AML-193 (cell line): ENCODE results near the gene NONO.
"Not testable (repeated sequence)": the region's sequence is repeated elsewhere in the genome, so short reads cannot be mapped to it uniquely, and the experiment has no call there.

Experiments used
- DNase-seq, 2 experiments: peaks; one replicate each; lab custom pipeline; 2025; lab: John Stamatoyannopoulos, UW

Gene NONO

DNA sequence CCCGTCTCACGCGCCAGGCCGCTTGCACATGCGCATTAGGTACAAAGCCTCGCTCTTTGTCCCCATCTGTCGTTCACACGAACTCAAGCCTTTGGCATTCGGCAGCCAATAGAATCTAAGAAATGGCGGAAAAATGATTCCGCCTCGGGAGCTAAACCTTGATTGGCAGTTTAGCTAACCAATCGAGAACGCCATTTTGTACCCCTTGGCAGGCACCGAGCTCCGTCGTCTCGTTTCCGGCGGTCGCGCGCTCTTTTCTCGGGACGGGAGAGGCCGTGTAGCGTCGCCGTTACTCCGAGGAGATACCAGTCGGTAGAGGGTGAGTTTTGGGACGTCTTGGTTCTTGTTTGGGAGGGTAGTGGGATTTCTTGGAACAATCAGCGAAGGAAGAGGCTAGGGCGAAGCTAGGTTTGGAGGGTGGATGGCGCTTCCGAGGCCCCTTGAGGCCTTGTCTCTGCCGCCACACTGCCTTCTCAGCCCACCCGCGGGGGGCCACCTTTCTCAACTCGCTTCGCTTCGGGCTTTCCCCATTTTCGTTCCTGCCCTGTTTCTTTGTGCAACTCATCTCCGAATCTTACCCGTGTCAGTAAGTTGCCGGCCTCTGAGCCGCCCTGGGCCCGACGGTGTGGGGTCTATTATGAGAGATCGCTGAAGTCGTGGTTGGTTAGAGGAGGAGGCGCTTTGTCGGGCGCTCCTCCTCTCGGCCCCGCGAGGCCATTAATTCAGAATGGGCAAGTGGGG lies at the start of gene NONO:
Gene NONO (plus strand): TSS at position 233 of the 741 bp plus-strand sequence. CDS start 7,003 bp downstream, outside the sequence.
- peak; percentile 85 for DNase-seq

DNA sequence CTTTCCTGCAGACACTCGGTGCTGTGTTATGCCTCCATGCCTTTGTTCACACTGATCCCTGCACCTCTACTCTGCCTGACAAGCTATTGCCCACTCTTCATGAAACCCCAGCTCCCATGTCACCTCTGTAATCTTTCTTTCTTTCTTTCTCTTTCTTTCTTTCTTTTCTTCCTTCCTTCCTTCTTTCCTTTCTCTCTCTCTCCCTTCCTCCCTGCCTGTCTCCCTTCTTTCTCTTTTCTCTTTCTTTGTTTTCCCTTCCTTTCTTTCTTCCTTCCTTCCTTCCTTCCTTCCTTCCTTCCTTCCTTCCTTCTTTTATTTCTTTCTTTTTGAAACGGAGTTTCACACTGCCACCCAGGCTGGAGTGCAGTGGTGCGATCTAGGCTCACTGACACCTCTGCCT lies 48.0 kb upstream of the NONO start:
- no peak for DNase-seq

GRCh38 chrX:71236836-71237235 lies 46.6 kb upstream of the NONO start:
- no peak for DNase-seq

- DNase-seq, result no peak
Measured at GRCh38 chrX:71239781-71240180, 43.7 kb upstream of the NONO start.

DNA sequence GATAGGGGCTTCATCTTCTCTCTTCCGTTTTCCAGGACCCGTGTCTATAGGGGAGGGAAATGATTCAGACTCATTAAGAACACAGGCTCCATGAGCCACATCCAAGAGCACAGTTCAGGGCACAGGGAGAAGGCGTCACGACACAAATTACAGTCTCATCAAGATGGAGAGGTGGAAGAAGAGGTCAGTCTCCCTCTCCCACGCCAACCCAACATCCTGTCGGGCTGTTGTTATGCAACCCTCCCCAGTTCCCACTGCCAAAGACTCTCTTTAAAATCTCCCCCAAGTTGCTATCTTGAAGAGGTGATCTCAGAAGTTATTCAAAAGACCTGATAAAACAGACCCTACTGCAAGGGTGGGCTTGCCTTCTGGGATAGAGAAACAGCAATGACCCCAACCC lies 42.1 kb upstream of the NONO start:
- no peak for DNase-seq

DNA sequence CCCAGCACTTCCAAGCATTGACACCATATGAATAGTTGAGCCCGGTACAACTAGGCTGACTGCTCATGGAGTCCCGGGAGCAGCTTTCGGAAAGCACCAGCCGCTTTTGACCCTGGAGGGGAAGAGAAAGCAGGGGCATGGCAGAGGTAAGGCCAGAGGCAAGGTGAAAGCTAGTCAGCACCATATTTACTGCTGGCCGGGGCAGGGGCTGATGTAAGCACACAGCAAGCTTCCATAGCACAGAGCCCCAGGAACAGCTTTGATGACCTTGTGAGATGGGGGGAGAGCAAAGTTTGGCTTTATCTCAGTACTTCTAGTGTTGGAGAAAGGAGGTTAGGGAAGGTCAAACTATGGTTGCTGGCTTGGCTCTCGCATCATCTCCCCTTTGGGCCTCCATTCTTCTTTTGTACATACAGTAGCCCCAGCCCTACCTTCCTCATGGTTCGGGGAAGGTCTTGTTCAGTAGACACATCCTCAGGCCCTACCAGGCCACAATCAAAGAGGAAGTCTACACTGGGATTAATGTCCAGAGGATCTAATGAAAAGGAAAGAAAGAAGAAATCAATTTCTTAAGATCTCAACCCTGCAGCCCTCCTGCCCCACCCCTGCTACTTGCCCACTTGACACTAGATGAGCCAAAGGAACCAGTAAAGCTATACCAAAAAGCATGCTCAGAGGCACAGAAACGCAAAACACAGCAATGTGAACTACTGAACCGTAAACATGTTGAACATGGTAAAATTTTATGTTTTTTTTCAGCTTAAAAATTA lies 38.9 kb upstream of the NONO start:
- no peak for DNase-seq

GRCh38 chrX:71245159-71245558 lies 38.3 kb upstream of the NONO start:
- DNase-seq, result no peak

DNA sequence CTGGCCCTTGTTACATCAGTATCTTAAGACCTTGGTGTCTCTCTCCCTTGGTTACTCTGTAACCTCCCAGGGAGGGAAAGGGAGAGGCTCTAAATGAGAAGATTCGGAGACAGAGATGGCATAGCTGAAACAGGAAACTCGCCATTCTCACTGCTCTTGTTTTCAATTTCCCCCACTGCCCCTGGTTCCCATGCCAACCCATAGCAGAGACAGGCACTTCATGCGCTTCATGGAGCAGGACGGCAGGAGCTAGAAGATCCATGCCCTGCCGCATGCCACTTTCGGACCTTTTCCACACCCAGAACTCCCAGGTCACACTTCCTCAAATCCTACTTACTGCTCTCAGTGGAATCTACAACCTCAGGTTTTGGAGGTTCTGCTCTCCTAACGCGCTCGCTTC lies 32.6 kb upstream of the NONO start:
- DNase-seq, result no peak

GRCh38 chrX:71251466-71251973 lies 31.9 kb upstream of the NONO start:
- no peak for DNase-seq

DNA sequence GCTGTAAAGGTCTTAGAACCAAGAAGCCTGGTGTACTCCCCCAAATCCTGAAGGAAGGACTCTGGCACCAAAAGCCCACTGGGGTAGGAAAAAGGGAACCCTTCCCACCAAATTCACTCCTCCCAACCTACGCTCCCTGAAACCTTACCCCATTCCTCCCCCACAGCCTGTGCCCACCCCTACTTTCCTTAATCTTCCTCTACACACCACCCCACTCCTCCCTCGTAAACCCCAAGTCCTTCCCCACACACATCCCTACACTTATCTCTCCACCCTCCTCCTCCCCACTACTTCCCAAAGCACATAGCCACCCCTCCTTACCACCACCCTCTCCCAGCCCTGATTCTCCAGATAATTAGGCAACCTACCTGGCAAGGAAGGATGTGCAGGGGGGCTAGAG lies 31.2 kb upstream of the NONO start:
- DNase-seq, result no peak

DNA sequence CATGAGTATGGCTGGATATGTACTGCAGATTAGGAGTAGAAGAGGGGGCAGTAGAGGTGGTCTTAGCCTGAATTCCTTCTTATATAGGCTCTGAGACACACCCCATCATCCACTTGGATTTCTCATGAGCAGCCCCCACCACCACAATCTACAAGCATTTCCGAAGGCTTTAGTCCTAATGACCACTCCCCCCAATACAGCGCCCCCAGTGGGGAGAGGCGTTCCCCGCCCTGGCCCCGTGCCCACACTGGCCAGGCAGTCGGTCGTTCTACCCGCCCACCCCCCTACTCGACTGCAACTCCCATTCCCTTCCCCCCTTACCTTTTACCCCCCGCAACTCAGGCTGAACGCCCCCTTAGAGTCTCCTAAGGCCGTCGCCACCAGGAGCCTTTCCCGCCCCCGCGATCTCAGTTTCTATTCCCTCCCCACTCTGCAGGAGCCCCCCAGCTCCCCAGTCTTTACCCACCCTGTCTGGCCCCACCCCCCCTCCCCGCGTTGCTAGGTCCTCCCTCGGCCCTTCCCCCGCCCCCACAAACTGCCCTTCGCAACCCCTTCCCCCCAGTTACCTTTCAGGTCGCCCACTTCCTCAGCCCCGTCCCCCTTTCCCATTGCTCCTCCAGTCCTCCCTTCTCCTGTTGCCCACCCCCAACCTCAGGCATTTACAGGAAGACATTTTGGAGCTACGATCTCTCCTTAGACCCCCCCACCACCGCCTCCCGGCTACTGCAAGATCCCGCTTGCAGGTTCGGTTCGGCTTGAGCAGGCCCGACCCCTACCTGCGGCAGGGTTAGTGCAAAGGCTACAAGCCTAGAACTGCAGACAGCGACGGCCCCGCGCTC lies 30.0 kb upstream of the NONO start:
- peak in 1 of 2 experiments; percentile 25 for DNase-seq

DNA sequence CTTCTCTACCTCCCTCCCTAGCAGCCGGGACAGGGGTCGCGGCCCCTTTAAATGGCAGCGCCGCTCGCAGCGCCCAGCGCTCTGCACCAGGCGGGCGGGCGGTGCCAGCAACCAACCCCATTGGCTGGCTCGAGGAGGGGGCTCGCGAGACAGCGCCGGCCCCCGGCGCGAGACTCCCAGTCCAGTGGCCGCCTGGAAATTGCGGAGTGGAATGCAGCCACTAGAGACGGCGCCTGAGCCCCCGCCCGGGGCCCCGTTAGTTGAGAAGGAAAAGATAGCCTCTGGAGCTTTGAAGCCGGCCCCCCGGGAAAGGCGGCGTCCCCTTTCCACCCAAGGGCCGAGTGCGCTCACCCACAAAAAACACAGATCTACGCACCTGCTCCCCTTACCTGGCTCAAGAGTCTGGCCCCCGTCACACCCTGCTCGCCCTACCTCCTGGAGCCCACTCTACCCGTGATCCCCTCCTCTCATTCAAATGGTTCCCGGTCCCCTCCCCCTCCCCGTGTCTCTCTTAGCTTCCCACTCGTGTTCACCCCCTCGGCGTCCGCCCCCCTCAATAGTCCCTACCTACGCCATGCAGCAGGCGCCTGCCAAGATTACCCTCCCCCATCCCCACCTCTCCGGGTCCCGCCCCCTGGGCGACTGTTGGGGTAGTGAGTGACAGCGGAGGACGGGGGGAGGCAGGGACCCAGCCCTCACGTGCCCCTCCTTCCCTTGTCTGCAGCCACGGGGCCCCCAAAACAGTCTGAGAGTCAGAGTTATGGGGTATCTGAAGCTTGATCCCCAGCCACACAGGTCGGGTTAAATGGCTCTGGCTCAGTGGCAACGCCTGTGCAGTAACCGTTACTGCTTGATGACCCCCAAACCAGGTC lies 29.1 kb upstream of the NONO start, which contains the start of gene ZMYM3:
Gene ZMYM3 (minus strand): TSS at position 49 of the 872 bp plus-strand sequence. CDS start 885 bp downstream, outside the sequence.
- peak; percentile 56 to 67 for DNase-seq

DNA sequence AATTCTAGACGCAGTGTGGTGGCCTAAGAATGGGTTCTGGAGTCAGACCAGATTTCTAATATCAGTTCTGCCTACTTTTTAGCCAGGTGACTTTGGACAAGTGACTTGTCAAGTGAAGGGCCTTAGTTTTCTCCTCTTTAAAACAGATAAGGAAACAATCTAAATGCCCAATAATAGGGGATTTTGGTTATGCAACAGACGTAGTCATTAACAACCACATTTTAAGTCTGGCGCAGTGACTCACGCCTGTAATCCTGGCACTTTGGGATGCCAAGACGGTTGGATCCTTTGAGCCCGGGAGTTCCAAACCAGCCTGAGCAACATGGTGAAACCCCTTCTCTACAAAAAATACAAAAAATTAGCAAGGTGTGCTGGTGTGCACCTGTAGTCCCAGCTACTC lies 27.4 kb upstream of the NONO start:
- DNase-seq, result no peak

GRCh38 chrX:71256856-71257255 lies 26.6 kb upstream of the NONO start:
- DNase-seq, result no peak

- not testable (repeated sequence) for DNase-seq
Measured at GRCh38 chrX:71268624-71269023, 14.8 kb upstream of the NONO start.

DNA sequence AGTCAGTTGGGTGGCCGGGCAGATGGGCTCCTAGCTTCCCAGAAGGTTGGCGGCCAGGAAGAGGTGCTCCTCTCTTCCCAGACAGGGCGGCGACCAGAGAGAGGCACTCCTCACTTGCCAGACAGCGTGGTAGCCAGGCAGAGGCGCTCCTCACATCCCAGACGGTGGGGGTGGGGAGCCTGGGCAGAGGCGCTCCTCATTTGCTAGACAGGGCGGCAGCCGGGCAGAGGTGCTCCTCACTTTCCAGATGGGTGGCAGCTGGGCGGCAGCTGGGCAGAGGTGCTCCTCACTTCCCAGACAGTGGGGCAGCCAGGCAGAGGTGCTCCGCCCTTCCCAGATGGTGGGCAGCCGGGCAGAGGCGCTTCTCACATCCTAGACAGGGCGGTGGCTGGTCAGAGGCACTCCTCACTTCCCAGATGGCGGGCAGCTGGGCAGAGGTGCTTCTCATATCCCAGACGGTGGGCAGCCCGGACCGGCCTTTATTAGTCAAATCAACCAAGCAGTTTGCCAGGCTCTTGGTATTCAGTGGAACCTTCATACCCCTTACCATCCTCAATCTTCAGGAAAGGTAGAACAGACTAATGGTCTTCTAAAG lies 13.5 kb upstream of the NONO start:
- no peak for DNase-seq

GRCh38 chrX:71272313-71272712 lies 11.1 kb upstream of the NONO start:
- DNase-seq, result not testable (repeated sequence)

DNA sequence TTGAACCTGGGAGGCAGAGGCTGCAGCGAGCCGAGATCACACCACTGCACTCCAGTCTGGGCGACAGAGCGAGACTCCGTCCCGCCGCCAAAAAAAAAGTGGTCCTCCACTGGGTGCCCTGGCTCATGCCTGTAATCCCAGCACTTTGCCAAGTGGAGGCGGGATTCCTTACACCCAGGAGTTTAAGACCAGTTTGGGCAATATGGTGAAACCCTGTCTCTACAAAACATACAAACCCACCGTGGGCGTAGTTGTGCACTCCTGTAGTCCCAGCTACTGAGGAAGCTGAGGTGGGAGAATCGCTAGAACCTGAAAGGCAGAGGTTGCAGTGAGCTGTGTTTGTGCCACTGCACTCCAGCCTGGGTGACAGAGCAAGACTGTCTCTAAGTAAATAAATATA lies 2.1 kb upstream of the NONO start:
- DNase-seq, result not testable (repeated sequence)

DNA sequence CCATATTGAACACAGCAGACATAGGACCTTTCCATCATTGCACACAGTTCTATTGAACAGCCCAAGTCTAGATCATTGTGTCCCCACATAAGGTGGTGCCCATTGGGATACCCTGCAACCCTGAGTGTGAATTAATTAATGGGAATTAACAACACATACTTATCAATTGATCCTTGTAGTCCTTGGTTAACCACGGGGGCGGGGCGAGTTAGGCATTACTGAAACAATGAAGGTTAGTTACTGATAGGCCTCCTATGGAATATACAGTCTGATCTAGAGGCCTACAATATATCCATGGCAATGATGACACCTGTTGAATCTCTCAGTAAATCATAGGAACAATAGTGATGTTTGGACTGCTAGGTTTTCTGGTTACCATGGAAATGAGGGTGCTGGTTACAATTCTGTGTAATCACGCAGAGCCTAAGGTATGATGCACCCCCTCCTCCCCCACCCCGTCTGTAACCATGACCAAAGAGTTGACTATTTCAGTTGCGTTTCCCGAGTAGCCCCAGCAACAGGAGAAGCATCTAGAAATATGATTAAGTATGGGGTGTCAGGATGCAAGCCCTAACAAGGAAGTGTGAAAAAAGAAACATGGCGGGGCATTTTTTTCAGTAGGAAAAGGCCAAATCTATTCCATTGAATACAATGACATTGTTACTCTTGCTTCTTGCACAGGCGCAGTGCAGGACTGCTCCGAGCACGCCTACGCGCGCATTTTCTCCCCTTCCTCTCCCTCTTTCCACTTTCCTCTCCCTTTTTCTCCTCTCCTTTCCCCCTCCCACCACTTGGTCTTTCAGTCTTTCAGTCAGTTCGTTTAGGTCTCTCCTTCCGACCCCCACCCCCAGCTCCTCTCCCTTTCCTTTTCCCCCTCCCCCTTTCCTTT lies 677 bp upstream of the NONO start:
- DNase-seq, result peak in 1 of 2 experiments; percentile 71

GRCh38 chrX:71285929-71286328 lies 2.5 kb downstream of the NONO start:
- no peak for DNase-seq
